ENCODE data around the gene ESR2.
"Not testable (repeated sequence)": the region's sequence is repeated elsewhere in the genome, so short reads cannot be mapped to it uniquely, and the experiment has no call there.

Gene ESR2

GRCh38 chr14:64220056-64220455 is 74.1 kb downstream of the ESR2 start:
- no peak for DNase-seq

- DNase-seq = peak; percentile 11
These were observed 75.6 kb downstream of the ESR2 start for GRCh38 chr14:64218344-64219240.

GRCh38 chr14:64217834-64218233 is 76.3 kb downstream of the ESR2 start:
- DNase-seq = no peak

GRCh38 chr14:64217308-64217707 is 76.9 kb downstream of the ESR2 start:
- no peak for DNase-seq

- no peak for DNase-seq
These were observed 78.2 kb downstream of the ESR2 start for GRCh38 chr14:64215978-64216377.

- DNase-seq = no peak
These were observed 78.9 kb downstream of the ESR2 start for GRCh38 chr14:64215274-64215673.

GRCh38 chr14:64213853-64214570 is 80.2 kb downstream of the ESR2 start:
- DNase-seq = no peak

GRCh38 chr14:64213086-64213485 is 81.1 kb downstream of the ESR2 start:
- DNase-seq = peak; percentile 57

- no peak for DNase-seq
These were observed 81.5 kb downstream of the ESR2 start for GRCh38 chr14:64212666-64213065.

- DNase-seq = not testable (repeated sequence)
These were observed 83.3 kb downstream of the ESR2 start for GRCh38 chr14:64210912-64211311.

GRCh38 chr14:64210216-64210615 is 84.0 kb downstream of the ESR2 start:
- DNase-seq = no peak

- no peak for DNase-seq
These were observed 84.6 kb downstream of the ESR2 start for GRCh38 chr14:64209444-64210131.

GRCh38 chr14:64208981-64209380 is 85.2 kb downstream of the ESR2 start:
- DNase-seq = no peak

- no peak for DNase-seq
These were observed 85.9 kb downstream of the ESR2 start for GRCh38 chr14:64208261-64208660.

- DNase-seq = no peak
These were observed 90.7 kb downstream of the ESR2 start for GRCh38 chr14:64203366-64204006.

GRCh38 chr14:64202716-64203115 is 91.5 kb downstream of the ESR2 start:
- DNase-seq = no peak

- DNase-seq = no peak
These were observed 92.1 kb downstream of the ESR2 start for GRCh38 chr14:64201921-64202545.

- no peak for DNase-seq
These were observed 92.9 kb downstream of the ESR2 start for GRCh38 chr14:64201296-64201695.

GRCh38 chr14:64200170-64200569 is 94.0 kb downstream of the ESR2 start:
- no peak for DNase-seq

- no peak for DNase-seq
These were observed 95.7 kb downstream of the ESR2 start for GRCh38 chr14:64198486-64198885.

- no peak for DNase-seq
These were observed 96.2 kb downstream of the ESR2 start for GRCh38 chr14:64197996-64198395.

- DNase-seq = peak; percentile 57
These were observed 97.3 kb downstream of the ESR2 start for GRCh38 chr14:64196814-64197411.

Measured in fibroblast of skin of back (primary cell).